HTR-8/SVneo (cell line): Measurements from ENCODE around the gene CDH13.

Experiments
- DNase-seq: peaks from one replicate; pipeline ENCODE4 v3.0.0; 2011; ENCODE audit warnings: low spot score, mixed read lengths; ENCODE audit not compliant: insufficient read length
- FAIRE-seq: peaks from 2 replicates; lab custom pipeline; 2011; peaks lifted over from hg19 to GRCh38; lab: Jason Lieb, UNC

Gene CDH13

DNA sequence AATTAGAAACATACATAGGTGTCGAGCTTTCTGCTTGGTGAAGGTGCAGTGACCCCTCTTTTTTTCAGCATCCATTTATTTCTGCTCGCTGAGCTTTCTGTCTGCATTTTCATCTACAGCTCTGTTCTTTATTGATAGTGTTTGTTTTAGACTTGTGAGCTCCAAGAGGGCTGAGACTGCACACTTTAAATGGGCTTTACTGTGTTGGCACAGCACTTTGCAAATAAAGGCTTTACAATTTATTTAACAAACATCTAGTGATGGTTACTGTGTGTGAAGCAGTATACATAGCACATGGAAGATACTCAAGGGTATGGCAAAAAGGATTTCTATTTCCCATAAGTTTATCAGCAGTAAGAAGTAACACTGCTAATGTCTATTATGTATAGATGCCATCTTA, 617.3 kb downstream of the CDH13 start:
- DNase-seq (no peak), FAIRE-seq (no peak)

DNA sequence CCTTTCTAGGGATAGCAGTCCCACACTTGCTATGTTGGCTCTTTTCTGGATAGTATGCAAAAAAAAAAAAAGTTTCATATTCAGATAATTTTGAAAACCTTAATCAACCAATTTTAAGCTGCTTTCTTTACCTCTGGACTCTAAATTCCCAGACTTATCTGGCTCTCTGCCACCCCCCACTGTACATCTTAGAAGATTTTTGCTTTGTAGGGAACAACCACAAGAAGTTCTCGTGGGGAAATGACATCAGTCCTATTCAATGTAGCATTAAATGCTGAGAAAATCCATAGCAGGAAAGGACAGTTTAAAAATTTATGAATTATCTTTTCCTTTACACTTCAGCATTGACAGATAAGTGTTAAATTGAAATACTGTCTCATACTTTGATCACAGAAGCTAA, 618.3 kb downstream of the CDH13 start:
- DNase-seq, result no peak

DNA sequence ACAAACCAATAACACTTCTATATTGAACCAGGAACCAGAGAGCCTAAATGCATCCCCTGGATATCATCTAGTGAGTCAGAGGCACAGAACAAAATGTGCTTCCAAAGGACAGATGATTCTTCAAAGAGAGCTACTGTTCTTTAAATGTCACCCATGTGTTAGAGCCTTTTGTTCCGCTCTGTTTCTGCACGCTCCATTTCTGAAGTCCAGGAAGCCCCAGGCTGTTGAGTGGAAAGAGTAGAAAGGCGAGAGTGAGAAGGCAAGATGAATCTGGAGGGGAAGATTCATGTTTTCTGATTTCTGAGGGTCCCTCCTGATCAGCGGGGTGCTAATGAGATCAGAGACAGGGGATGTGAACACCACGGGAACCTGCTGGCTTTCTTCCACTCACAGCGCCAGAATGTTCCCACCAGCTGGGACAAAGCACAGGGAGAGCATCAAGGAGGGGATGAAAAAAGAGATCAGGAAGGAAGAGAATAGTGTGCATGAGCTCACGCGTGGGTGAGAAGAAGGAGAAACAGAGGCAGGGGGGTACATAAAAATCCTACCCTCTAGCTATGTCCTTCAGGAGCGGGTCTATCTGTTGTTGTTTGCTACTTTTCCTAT, 621.1 kb downstream of the CDH13 start:
- FAIRE-seq, result no peak
- DNase-seq, result no peak

More for the DNA sequence above, 618.3 kb downstream of the CDH13 start:
- FAIRE-seq, result no peak

DNA sequence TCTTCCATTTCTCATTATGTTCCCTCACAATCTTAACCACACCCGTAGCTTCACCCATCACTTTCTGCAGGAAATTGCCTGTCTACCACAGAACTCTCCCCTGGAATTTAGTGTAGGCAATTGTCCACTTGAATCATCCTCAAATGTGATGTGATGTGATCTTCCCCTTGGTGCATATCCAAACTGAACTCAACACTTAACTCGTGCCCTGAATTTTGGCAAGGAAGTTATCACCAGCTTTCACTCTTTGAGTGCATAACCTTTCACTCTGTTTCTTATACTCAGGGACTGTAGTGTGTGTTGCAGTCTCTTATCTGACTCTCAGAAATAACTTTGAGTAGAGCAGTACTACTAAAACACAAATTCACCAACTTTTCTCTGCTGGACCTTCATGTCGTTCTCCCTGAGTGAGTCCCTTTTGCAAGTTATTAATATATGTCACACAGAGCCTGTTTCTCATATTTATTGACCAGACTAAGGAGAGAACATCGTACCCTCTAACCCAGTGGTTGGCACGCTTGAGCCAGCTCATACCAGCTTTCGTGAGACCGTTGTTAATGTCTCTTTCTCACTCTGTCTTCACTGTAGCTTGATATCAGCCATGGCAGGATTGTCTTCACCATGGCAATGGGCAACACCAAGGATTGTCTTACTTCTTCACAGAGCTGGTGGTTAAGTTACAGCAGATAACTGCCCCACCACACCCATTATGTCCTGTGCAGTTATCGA, 622.1 kb downstream of the CDH13 start:
- no peak for DNase-seq
- peak; percentile 62 for FAIRE-seq

DNA sequence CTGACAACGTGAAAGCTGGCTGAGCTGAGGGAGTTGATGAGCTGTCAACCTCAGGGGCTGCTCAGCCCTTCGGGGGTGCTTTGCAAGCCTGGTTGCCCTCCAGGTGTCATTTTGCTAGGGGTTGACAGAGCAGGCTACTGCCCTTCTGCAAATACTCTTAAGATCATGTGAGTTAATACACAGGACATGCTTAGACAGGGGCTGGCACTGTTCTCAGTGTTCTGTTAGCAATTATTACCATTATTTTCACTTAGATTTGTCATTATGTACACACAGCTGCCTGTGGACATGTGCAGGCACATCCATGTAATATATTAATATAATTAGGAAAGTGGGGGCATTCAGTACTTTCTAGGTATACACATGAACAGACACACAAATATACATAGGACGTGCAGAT, 626.8 kb downstream of the CDH13 start:
- no peak for DNase-seq

DNA sequence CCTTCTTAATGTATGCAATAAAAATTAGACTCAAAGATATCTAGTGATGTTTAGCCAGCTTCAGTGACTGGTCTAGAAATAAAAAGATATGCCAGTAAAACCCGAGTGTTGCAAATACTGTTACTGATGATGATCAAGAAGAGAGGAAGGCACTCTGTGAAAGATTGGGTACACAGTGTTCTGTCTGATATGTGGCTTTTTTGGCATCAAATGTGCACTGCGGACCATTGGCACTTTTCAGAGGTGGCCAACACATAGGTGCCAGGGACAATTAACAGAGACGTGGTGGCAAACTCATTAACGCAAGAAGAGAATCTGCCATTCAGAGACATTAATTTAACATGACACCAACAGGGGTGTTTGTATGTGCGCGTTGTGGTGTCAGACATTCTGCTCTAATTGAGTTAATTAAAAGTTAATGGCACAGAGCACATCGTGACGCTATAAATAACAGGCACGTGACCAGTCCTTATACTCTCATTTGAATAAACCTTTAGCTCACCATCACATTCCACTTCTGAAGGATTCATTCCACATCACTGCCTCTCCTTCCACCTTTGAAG, 631.7 kb downstream of the CDH13 start:
- no peak for FAIRE-seq
- DNase-seq, result no peak

More for the DNA sequence above, 626.8 kb downstream of the CDH13 start:
- no peak for FAIRE-seq

DNA sequence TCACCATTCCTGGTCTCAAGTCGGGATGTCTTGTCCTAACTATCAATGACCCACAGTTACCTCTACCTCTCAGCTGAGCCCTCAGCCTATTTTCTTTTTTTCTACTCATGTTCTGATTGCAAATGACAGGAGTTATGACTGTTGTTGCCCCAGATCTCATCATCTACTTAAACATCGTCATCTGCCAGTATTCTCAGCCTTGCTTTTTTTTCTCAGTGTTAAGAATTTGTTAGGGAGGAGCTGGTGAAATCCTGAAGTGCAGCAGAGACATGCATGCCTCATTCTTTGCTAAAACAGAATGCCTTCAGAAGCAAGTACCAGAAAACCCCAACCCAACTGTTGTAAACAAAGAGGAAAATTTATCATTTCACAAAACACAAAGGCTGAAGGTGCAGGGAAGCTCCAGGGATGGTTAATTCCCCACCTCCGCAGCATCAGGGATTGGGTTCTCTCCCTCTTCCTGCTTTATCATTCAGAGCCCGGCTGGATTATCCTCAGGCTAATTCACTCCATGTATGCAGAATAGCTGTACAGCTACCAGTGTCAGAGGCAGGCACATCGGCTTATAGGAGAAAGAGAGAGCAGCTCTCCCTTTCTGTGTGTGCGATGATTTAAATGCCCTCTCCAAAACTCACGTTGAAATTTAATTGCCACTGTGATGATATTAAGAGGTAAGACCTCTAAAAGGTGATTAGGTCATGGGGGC, 640.2 kb downstream of the CDH13 start:
- FAIRE-seq, result no peak
- DNase-seq, result no peak

DNA sequence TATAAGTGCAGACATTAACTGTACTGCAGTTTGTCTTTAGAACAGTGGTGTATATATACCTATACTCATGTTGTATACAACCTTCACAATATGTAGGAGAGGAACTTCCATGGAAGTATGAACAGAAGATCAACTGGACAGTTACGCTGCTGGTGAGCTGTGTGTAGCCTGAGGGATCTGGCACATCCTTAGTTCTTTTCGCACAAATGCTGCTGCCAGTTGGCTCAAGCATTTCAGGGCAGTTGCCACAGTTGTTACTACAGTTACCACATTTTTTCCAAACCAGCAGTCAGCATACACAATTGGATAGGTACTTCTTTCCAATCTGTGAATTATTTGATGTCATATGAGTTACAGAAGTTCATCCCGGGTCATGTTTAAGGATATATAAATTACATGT, 641.4 kb downstream of the CDH13 start:
- no peak for FAIRE-seq

DNA sequence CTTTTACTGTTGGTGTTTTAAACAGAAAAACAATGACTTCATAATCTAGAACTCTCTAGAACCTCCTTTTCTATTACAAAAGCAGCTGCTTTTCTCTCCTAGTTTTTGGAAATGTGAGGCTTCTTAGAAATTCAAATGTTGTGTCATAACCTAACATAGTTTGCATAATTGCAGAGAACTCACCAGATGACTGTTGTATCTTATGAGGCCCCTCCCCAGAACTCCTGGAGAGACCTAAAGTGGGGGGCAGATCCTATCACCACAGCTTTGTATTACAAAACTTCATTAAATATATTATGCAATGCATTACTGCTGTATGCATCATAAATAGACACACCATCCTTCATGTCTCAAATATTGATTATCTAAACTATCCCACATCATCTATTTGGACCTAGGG, 642.3 kb downstream of the CDH13 start:
- FAIRE-seq (no peak), DNase-seq (no peak)

More for the DNA sequence above, 641.4 kb downstream of the CDH13 start:
- DNase-seq, result no peak

DNA sequence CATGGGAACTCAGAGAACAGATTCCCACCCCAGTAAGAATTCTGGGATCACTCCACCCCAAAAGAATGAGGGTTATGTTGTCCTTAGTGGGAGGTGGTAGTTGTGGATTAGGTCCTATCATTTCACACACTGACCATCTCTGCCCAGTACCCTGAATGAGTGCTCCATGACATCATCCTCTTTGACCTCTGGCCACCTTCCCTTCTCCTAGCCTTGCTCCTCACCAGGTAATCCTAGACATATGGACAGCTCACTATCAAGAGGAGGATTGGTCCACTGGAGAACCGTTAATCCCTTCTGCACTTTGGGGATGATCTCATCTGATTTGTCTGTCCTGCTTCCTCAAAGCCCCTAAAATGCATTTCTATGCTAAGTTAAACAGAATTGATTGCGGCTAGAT, 642.8 kb downstream of the CDH13 start:
- FAIRE-seq (no peak), DNase-seq (no peak)

DNA sequence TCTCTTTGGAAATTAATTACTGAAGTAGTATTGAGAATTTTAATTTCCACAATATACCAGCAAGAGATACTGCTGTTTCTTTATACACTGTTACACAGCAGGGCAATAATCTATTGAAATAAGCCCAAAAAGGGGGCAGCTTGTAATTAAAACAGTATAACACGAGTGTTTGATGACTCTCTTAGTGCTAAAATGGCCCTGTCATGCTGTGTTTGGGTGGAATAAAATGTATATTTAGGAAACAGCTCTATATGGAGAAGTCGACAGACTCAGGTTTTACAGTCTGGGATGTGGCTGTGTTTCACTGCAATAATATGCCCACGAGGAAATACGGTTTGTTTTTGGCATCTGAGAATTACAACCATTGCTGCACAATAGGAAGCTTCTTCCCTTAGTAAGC, 643.3 kb downstream of the CDH13 start:
- FAIRE-seq, result no peak
- no peak for DNase-seq

DNA sequence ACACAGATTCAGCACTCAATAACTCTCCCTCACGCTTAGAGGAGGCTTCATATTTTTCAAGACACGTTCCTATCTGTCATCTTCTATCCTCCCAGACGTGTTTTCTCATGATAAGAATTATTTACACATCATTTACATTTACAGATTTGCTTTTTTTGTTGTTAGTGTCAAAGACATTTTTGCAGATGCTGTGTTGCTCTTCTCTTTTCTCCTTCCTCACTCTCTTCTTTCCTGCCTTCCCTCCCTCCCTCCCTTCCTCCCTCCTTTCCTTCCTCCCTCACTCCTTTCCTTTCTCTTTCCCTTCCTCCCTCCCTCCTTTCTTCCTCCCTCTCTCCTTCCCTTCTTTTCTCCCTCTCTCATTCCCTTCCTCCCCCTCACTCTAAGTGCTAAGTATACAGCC, 643.9 kb downstream of the CDH13 start:
- no peak for FAIRE-seq
- DNase-seq, result no peak

DNA sequence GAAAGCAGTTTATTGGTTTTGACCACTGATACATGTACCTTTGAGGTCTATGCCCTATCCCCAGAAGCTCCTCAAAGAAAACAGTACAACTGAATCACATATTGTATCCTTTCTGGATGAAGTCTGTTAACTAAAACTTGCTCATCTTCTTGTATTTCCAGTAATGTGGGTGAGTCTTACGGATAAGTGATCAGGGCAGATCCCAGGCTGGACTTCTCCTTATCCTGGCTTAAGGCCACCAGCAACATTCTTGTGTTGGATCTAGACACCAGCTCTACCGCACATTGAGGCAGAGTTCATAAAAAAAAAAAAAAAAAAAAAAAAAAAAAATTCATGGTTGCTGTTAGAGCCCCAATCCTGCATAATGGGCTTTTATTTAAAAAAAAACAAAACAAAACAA, 644.4 kb downstream of the CDH13 start:
- DNase-seq, result no peak
- no peak for FAIRE-seq

DNA sequence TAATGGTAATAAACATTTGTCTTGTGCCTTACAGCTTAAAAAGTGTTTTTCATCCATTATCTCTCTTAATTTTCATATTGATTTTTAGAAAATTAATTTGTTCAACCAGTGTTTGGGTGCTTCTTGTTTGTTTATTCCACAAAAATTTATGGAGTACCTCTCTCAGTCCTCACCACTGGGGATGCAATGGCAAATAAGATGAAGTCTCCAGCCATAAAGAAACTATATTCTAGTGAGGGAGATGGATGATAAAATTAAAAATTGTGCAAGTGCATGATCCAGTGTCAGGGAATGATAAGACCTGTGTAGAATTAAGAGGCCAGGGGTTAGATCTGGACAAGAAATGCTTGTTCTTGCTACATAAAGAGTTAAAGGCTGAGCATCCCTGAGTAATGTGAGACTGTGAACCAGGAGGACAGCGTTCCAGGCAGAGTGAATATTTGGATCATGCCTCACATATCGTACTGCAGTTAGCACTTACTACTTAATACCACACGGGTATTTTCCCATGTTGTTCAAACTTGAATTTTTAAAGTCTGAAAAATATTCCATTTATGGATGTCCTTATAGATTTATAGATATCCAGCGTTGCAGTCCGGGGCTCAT, 645.3 kb downstream of the CDH13 start:
- no peak for FAIRE-seq
- DNase-seq, result no peak

DNA sequence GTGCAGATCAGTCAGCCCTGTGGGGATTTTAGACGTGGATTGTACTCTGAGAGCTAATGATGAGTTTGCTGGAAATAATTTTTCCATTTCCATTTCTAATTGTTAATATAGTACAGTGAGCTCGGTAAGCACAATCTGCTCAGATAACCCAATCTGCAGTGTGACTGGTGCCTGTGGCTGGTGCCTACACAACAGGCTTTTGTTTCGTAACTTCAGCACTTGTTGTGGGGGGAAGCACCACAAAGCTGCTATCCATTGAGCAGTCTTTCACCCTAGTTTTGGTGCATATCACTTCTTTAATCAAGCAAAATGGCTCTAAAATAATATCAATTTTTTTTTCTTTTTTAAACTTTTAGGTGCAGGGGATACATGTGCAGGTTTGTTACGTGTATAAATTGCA, 646.1 kb downstream of the CDH13 start:
- DNase-seq (no peak), FAIRE-seq (no peak)

DNA sequence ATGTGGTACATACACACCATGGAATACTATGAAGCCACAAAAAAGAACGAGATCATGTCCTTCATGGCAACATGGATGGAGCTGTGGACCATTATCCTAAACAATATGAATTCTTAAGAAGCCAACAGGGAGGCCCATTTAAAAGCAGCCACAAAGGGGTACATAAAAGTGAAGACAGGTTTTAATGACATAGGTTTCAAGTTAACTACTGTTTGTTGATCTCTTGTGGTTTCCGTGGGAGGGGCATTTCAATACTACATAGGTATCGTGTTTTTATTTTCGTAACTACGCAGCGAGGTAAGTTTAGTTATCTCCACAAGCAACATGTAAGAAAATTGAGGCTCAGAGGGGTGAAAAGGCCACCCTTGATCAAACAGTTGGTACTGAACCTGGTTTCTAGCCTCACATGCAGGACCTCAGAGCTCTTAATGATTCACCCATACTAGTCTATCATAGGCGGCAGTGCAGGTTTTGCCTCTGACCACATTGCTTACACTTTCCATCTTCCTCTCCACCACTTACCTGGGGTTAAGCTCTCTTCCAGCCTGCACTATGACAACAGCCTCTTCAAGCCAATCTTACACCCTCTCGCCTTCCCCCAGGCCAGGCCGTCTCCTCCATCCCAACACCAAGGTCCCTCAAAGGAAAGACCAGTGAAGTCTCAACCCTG, 646.9 kb downstream of the CDH13 start:
- DNase-seq (no peak), FAIRE-seq (no peak)

DNA sequence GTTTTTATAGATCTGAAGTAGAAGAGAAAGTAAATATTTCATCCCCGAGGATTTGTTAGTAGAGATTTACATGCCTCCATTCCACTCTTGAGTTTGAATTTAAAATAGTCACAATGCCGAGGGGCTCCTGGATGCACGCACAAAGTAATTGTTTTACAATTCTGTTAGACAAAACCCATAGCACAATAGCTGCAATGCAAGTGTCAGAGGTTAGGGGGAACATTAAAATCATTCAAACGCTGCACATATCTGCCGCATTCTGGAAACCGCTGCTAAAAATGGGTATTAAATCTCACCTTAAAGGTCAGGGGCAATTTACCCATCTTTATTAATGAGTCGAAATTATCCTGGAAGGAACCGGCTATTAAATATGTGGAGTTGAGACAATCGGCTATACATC, 652.5 kb downstream of the CDH13 start:
- DNase-seq, result no peak
- FAIRE-seq, result no peak

DNA sequence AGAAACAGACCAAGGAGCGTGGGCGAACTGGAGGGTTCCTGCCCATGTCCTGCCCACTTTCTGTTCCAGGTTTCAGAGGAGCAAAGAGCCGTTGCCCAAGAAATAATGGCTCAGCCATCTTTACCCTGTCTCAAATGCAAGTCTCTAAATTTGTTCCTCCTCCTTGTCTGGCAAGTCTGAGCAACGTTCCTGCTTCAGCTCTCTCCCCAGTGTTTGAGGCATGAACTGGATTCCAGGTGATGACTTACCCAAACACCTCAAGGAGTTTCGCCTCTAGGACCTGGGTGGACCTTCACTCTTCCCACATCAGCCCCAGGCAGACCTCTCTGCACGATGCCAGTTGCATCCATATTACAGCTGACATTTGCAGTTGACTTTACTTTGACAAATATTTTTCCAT, 659.2 kb downstream of the CDH13 start:
- FAIRE-seq (peak; percentile 49), DNase-seq (no peak)

DNA sequence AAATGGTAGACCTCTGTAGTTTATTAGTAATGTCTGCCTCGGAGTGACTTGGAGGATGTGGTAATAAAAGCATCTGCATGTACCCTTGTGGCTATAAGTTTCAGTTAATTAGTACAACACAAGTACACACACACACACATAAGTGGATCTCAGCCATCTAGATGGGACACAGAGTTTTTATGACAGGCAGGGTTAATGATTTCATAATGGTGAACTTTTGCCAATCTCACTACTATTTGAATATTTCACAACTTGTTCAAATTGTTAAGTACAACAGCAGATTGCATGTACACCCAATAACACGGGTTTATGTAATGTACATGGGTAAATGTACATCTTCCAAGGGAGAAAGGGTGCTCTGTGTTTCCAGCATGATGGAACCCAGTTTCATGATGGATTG, 669.7 kb downstream of the CDH13 start:
- DNase-seq, result no peak
- peak; percentile 66 for FAIRE-seq

DNA sequence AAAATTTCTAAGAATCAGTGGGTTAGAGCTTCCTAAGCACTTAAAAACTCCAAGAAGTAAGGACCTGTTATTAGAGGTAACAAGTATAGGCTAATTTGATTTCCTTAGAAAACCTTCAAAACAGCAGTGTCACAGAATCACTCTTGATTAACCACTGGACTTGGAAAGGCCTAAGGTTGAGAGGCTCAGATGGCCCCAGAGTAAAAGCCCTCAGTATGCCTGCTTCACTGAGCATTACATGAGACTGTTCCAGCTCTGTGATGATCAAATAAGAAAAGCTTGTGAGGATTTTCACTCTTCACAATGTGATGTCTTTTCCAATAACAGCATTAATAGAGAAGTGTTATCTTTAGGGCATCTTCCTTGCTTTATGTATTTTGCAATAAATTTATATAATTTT, 671.8 kb downstream of the CDH13 start:
- DNase-seq, result no peak
- FAIRE-seq, result no peak
